Left colon (tissue), 2 donors: ENCODE measurements around the gene PIF1. TPM values are rescaled to one million over a fixed set of nuclear protein-coding genes. Genes with fewer than 3 reads are reported as not detected.

Source experiments
- total RNA-seq, 2 donors: library from RNA; stranded (reverse); fragmentation: NEBNext Ultra II Directional; extraction: Animal tissue kit (Norgen Biotek cat#: 25700); gene quantifications; one replicate each; pipeline ENCODE4 v1.2.1, GENCODE V29; 2021
- donor health status: DM: no; HTN: no; CAD: no.
- donor health status: DM: yes; HTN: yes; CAD: no.

Gene PIF1
- total RNA-seq, 2 donors from 2014 or later, result 2.2 to 6.0 TPM

Other genes starting within 250 kb of the PIF1 start
- 10 to 100 TPM in 1 of 2 donors, 1 to 10 TPM in 1; 1.0 to 15.4 TPM for gene RBPMS2, start 50.1 kb downstream of the PIF1 start, total RNA-seq
- gene PLEKHO2, start 16.3 kb upstream of the PIF1 start, total RNA-seq, result 10 to 100 TPM in 1 of 2 donors, 1 to 10 TPM in 1; 4.6 to 10.7 TPM
- 1 to 10 TPM; 1.1 to 2.0 TPM for gene ANKDD1A, start 86.3 kb upstream of the PIF1 start, total RNA-seq
- 10 to 100 TPM; 51.5 to 63.5 TPM for gene SPG21, start 164.3 kb upstream of the PIF1 start, total RNA-seq
- 10 to 100 TPM; 19.8 to 20.7 TPM for gene MTFMT, start 204.0 kb upstream of the PIF1 start, total RNA-seq
- 100 to 1,000 TPM; 104 to 127 TPM for gene SLC51B, start 219.7 kb upstream of the PIF1 start, total RNA-seq
- gene RASL12, start 242.3 kb upstream of the PIF1 start, total RNA-seq, result 1 to 10 TPM; 2.0 to 9.2 TPM